ENCODE data around the gene TRIM16.
"Not testable (repeated sequence)": the region's sequence is repeated elsewhere in the genome, so short reads cannot be mapped to it uniquely, and the experiment has no call there.

The TRIM16 gene

DNA sequence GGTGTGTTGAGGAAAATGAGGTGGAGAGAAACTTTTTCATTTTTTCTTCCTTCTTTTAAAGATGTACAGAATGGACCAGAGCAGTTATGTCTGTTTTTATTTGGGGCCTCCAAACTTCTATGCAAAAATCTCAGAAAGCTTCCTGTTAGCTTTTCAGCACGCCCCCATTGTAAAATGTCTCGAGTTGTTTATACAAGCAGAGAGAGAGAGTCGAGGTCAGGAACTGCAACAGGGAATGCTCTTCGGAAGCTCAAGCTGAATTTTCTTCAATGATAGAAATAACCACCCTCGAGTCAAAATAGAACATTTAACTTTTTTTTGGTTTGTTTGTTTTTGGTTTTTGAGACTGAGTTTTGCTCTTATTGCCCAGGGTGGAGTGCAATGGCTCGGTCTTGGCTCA, 68.3 kb downstream of the TRIM16 start:
- DNase-seq (ENCODE audit: low read depth) = not testable (repeated sequence)

- DNase-seq (ENCODE audit: low read depth) = not testable (repeated sequence)
Observed at GRCh38 chr17:15613111-15613510, 71.0 kb downstream of the TRIM16 start.

GRCh38 chr17:15592960-15593359, 91.2 kb downstream of the TRIM16 start:
- DNase-seq (ENCODE audit: low read depth) = not testable (repeated sequence)

DNA sequence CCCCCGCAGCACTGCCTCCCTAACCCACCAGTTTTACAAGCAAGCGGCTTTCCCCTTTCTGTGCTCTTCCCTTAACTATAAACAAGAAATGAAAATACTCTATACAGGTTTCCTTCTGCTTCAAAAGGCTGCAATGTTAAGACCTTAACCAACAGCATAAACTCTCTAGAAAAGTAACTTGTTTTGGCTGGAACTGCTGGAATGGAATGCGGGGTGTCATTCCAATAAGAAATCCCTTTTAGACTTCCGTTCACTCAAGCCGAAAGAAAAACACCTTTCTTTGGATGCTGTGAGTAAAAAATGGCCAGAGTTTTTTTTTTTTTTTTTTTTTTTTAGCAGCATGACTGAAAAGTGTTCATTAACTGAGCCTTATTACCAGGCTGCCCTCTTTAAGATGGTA, 92.1 kb downstream of the TRIM16 start:
- not testable (repeated sequence) for DNase-seq (ENCODE audit: low read depth)

- DNase-seq (ENCODE audit: low read depth) = not testable (repeated sequence)
Observed at GRCh38 chr17:15590844-15591243, 93.3 kb downstream of the TRIM16 start.

- not testable (repeated sequence) for DNase-seq (ENCODE audit: low read depth)
Observed at GRCh38 chr17:15589544-15590536, 94.3 kb downstream of the TRIM16 start.

DNA sequence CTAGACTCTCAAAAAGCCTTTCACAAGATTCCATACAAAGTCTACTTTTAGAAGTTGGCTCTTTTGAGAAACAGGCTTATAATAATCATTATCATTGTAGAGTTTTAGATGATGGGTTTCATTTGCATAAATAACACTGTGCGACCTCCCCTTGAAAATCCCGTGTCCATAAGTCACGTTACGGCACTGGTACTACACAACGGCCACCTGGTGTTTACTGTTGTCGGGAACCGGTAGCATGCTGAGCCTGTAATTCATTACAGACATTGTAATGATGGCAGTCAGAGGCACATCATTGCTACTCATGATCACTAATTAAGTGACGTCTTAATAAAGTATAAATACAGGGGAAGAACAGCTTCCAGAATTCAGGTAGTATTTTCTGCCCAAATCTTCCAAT, 96.1 kb downstream of the TRIM16 start:
- not testable (repeated sequence) for DNase-seq (ENCODE audit: low read depth)

GRCh38 chr17:15583313-15583712, 100.8 kb downstream of the TRIM16 start:
- DNase-seq (ENCODE audit: low read depth) = not testable (repeated sequence)

- DNase-seq (ENCODE audit: low read depth) = not testable (repeated sequence)
Observed at GRCh38 chr17:15581462-15581861, 102.6 kb downstream of the TRIM16 start.
